ENCODE results near the gene JAZF1. TPM values are rescaled to one million over a fixed set of nuclear protein-coding genes. Genes with fewer than 3 reads are reported as not detected.

JAZF1 gene
- total RNA-seq, 1 experiment from 2014 or later = 6.9 TPM

DNA sequence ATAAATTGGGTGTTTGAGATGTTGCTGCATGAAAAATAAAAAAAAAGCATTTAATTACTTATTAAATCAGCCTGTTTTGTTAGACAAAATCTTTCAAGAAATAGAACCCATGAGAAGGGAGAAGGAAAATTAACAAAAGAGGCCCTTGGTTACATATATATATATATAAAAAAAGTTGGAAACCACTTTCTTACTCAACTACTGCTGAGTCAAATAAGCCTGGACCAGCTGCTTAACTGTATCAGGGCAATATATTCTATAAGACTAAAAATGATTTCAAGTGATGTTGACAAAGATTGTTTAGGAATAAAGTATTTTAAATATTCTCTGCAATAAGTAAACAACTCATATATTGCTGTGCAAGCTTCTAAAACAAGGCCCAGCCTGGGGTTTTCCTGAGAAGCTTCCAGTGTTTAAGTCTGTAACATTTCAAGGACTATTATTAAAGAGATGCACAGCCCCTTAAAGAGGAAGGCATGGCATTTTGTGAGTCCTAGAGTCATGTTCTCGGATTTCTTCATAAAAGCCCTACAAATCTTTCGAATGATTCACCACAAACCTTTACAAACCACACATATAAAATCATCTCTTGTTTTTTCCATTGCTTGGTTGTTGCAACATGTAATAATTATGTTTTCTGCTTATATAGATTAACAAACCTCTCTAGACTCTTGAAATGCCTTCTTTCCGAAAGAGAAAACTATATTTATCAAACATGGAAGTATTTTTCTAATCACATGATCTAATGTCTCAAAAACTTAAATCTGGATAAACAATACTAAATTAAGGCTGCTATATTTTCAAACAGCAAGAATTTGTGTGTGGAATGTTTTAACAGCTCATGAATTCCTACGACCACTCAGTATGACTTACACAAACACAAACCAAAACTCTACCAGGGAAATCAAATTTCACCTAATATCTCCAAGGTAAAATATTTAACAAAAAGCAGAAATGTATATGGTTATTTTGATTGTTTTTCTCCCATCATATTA lies 14.3 kb downstream of the JAZF1 start:
- peak; percentile 32 for DNase-seq (ENCODE audit: low read depth)

DNA sequence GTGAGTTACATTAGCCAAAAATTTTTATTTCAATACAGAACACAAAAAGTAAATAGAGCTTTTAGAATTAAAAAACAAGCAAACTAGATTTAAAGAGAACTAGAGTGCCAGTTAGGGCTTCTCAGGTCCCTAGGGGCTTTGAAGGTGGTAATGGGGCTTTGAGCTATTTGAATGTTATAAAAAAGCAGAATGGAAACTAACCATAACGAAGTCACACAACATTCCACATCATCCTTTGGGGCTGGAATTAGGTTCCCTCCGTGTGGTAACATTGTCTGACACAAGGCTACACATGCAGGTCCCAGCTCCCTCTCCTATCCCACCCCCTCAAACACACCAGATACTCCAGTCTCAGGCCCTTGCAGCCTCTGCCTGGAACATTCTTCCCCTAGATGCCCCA lies 15.3 kb downstream of the JAZF1 start:
- DNase-seq (ENCODE audit: low read depth) = no peak

DNA sequence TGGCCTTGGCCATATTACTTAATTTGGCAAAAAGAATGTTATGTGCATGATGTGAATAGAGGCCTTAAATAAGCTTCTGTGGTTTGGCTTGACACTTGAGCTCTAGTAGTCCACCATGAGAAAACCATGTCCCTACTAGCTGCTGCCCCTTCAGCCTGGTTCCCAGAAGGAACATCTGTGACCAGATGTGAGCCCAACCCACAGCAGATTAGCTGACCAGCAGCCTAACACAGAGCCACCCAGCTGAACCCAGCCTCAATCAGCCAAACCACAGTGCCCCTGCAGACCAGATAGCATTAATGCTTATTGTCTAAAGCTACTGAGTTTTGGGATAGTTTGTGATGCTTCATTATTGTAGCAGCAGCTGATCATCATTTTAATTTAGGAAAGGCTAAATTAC lies 16.6 kb downstream of the JAZF1 start:
- no peak for DNase-seq (ENCODE audit: low read depth)

DNA sequence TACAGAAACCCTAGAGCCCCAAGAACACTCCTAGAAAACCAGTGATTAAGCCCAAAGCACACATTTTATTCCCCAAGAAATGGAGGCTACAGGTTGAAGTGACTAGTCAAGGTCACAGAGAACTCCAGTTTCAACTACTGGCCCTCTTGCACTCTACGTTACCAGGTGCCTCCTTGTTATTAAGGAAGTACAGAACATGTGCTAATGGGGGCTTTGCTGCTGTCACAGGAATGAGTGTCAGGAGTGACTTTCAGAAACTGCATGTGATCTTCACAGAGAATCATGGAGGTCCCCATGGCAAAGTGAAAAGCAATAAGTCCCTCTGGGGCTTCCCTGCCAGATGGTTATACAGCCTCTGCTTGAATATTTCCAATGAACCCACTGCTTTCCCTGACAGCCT lies 19.3 kb downstream of the JAZF1 start:
- DNase-seq (ENCODE audit: low read depth) = no peak

DNA sequence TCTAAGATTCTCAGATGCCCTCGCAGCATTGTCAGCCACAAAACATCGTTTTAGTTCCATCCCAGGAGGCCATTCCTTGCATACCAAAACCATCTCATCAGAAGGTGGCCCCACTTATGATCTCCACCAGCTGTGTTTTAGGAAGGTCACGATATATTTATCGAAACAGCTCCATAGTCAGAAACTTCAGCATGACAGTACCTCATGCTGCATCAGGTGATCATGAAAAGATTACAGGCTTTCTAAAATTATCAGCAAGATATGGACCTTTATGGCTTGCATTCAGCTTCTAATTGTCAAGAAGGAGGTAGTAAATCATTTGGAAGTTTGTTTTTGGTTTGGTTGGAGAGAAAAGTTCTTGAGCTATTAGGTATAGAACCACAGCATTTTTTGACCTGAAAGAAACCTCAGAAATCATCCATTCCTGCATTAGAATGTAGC lies 20.0 kb downstream of the JAZF1 start:
- DNase-seq (ENCODE audit: low read depth) = peak; percentile 31

DNA sequence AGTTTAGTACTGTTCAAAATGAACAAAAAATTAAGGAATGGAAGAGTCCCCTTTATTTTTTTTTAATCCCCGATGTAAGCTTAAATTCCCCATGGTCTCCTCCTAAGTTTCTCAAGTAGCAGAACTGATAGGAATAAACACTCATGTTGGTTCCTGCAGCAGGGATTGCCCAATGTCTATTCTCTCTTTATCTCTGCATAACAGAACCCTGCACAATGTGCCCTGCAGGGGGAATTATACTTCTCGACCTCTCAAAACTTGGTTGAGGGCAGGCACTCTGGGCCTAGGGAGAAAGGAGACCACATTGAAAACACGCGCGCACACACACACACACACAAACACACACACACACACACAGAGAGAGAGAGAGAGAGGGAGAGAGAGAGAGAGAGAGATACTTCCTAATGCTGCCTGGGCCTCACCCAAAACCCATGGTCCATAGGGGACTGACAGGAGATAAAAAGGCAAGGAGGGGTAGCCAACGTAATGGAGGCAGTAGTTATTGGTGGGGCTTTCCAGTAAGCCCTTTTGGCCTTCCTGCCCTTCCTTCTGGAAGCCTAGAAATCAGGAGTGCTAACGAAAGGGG lies 22.7 kb downstream of the JAZF1 start:
- no peak for DNase-seq (ENCODE audit: low read depth)

DNA sequence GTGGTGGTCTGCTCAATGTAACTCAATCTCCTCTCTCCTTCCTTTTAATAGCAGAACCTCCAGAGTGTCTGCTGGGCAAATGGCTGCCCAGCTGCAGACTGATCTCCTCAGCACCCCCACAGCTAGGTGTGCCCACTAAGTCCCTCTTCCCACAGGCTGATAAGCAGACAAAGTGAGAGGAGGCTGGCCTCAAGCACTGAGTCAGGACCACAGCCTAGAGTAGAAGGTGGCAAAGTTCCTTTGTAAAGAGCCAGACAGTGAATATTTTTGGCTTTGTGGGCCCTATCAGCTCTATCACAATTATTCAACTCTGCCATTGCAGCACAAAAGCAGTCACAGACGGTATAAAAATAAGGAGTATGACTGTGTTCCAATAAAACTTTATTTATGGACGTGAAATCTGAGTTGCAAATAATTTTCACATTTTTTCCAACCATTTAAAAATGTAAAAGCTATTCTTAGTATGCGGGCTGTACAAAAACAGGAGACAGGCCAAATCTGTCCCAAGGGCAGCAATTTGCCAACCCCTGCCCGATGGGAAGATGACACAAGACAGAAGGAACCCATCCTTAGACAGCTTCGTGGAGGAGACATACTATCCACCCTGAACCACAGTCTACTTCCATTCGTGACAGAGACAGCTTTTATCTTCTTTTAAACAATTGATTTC lies 23.4 kb downstream of the JAZF1 start:
- DNase-seq (ENCODE audit: low read depth) = no peak

DNA sequence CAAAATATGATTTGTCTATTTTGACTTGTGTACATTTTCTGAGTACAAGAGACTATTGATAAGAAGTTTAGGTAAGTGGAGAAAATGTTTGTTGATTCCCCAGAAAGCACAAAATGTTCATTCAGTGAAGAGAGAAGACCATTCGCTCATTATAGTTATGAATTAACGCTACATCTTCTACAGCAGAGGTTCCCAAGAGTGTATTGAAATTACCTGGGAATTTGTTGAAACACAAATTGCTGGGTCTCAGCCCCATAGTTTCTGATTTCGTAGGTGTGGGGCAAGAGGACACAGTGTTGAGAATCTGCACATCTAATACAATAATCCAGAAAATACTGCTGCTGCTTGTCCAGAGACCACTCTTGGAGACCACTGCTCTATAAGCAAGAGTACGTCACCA lies 24.2 kb downstream of the JAZF1 start:
- DNase-seq (ENCODE audit: low read depth) = no peak

DNA sequence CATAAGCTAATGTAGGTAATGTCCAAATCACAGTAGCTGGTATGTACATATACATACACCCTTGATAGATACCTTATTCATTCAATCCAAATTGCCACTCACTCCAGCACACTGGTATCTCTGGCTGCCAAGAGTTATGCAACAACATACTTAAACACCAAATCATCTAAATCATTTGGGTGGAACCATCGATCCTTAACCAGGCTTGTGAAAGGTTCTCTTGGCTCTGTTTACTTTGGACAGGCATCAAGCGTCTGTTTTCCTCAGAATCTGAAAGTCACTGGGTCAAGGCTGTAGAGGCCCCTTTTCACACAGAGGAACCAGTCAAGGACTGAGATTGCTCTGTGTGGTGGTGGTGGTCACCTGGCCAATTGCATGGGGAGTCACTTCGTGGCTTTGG lies 24.6 kb downstream of the JAZF1 start:
- peak; percentile 30 for DNase-seq (ENCODE audit: low read depth)

DNA sequence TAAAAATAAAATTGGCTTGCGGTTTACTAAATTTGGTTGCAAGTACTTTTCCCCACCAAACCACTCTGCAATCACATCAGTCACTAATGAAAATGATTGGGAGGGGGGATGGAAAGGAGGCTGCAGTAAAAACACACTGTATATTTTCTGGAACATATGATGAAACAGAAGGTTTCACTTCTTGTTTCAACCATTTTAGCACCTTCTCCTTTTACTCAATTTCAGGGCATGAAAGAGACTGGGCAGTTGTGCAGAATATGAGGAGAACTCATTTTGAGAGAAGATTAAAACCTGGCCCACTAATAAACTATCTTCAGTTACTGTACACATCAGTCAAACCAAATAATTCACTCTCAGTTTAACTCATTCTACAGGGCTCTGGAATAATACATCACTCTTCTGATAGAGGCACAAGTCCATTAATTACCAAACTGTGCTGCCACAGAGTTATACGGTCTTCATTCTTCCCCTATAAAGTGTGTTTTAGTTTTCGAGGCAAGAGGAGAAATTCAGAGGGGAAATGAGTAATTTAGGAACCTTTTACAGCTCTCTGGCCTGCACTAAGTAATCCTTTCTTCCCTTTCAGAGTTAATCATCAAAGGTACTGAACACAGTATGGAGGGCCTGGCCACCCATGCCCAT lies 25.5 kb downstream of the JAZF1 start:
- no peak for DNase-seq (ENCODE audit: low read depth)

DNA sequence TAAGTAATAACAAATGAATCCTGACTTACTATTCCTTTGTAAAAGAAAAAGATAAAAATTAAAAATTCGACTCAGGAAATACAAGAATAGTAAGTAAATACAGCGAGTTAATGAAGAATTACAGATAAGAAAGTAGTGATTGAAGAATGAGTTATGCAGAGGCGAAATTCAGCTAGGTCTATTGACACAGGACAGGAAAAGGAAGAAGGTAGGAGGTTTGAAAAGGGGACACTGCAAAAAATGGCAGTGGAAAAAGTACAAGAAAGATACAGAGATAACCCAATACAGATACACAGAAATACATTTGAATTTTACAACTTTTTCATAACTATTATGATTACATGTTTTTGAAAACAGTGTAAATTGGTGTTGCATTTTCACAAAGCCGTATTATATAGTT lies 28.0 kb downstream of the JAZF1 start:
- no peak for DNase-seq (ENCODE audit: low read depth)

DNA sequence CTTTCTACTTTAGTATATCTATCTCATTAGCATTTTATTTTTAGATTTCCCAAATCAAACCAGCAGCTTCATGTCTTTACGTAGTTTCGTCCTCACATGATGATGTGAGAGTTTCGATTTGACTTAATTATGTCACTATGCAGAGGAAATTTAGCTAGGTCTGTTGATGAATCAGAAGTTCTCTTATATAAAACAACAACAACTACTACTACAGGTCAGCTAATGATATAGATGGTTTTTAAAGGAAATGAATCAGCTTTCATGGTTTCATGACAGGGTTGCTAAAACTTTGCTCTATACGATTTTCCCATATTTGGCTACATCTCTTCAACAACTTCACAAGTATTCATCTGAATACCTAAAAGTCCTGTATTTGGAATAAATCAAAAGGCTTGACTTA lies 28.6 kb downstream of the JAZF1 start:
- peak; percentile 50 for DNase-seq (ENCODE audit: low read depth)

DNA sequence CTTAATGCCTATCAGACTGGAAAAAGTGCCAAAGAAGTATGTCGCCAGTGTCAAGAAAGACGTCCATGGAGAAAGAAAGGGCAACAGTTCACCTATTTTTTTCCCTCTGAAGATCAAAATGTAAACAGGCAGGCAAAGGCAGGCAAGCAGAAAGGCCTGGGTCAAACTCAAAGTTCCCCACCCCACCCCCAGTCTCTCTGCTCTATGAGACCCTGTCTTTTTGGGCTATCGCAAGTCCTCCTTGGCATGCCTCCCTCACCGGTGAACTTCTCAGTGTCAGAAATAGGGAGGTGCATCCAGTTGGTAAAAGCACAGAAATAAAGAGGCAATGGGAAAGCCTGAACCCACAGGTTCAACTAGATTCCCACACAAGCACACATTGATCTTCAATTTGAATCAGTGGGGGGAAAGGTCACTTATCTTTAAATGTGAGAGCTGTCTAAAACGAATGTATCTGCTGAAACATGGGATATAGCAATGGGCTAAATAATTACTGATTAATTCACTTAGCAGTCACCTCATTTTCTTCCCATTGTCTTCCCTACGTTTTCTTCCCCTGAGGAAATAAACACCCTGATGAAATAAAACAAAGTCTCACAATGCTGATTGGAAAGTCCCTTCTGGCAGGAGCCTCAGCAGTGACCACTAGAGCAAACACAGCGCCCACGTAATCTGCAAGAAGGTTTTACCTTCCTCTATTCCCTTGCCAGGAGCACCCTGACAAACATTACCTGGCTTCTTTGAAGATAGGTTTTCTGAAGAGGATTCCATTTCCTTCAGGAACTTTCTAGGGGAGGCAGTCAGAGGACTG lies 31.1 kb downstream of the JAZF1 start:
- DNase-seq (ENCODE audit: low read depth) = no peak

DNA sequence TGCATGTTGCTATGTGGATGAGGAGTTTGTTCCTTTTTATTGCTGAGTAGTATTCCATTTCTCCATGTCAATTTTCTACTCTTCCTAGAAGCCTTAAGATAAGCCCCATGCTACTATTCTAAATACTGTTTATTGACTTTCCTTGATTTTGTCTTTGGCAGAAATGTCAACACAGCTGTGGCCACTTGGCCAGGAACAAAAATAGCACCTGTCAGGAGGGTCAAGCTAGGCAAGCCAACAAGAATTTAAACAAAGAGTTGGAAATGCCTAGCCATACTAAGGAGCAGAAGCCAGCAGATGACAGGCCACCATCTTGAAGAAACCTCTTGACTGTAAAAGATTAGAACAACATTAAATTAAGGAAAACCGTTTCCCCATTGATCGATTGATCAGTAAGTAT lies 34.7 kb downstream of the JAZF1 start:
- DNase-seq (ENCODE audit: low read depth) = no peak

DNA sequence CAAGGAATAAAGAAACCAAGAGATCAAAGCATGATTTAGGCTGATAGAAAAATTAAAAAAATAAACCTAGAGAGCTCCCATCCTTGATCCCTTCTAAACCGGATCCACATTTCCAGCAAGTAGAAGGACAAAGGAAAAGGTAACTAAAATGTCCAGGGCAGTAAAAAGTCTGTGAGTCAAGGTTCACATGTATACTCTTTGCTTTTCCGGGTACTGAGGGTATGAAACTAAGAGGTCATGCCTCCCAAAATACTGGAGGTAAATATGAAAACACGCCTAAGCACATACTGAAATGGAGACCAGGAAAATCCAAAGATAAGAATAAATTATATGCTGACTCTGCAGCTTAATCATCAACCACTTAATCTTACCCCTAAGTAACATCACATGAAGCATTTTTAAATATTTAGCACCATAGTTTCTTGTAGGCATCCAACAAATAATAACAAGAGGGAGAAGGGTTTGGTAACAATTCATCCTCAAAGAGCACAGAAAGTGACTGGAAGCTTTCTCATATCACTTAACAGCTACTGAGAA lies 35.4 kb downstream of the JAZF1 start:
- no peak for DNase-seq (ENCODE audit: low read depth)

DNA sequence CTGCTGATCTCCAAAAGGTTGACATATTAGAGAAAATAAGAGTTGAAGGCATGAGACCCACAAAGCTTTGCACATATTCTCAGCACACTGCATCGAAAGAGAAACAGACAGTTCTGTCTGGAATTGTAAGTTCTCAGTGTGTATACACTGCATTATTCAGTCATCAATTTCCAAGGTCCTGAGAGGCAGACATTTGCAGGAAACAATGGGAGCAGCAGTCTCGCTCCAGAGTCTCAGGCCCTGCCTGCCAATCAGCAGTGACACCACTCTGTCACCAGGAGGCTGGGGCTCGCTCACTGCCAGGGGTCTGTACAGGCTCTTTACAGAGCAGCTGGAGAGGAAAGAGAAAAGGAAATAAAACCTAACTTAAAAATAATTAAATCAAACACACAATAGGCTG lies 36.3 kb downstream of the JAZF1 start:
- DNase-seq (ENCODE audit: low read depth) = no peak

DNA sequence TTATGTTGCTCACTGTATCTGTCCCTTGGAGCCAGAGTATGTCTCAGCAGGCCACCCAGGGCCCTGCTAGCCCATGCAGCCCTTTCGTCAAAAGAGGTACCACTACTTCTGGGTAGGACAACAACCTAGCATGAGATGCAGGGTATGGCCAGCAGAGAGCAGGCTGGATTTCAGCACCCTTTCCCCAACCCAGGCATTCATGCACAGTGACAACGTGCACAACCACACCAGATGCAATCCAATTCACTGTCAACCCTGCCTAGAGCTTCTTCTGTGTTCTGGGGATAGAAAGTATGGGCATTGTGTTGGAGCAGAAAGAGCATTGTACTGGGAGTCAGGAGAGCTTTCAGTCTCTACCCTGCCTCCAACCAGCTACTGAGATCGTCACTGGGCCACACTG lies 37.9 kb downstream of the JAZF1 start:
- DNase-seq (ENCODE audit: low read depth) = no peak

DNA sequence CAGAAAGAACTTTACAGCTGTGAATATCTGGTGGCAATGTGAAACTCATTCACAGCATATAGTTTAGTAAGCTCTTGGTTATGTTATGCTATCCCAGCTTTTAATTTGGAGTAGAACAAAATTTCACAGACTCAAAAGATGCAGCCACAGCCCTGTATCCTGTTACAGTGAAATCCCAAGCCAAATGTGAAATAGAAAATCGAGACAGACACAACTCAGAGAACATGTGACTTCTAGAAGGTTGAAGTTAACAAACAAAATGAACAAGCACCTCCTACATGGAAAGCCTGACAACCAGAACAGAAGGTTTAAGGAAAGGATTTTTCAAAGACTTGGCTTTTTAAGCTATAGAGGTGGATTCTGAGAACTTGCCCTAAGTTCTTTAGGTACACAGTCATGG lies 39.6 kb downstream of the JAZF1 start:
- no peak for DNase-seq (ENCODE audit: low read depth)

DNA sequence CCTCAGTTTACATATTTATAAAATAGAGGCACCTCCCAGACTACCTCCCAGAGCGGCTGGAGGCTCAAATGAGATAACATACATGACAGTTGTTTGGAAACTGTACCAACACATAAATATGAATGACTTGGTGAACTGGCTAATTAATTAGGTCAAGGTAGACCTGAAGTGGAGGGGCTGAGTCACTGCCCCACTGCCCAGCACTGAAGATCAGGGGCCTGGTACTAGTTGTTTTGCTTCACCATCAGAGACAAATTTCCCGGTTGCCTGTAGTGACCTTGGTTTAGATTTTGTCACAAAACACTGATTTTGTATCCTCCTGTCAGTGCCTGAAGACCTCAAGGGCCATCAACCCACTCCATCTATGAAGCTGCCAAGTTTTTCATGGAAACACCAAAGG lies 41.8 kb downstream of the JAZF1 start:
- DNase-seq (ENCODE audit: low read depth) = no peak

DNA sequence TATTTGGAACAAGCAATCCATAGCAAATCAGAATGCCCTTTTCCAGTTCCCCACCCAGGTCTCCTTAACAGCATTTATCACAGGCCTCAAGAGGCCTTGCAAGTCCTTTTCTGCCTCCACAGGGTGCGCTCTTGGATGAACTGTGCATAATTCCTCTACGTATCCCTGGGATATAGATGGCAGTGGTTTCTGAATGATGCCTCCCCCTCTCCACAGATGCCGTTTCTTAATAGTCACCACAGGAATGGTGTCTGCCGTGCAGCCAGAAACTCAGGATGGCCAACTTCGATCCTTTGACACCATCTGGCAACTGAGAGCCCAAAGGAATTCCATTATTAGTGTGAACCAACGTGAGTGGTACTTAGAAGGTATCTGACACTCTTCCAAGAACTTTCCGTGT lies 43.1 kb downstream of the JAZF1 start:
- DNase-seq (ENCODE audit: low read depth) = no peak

DNA sequence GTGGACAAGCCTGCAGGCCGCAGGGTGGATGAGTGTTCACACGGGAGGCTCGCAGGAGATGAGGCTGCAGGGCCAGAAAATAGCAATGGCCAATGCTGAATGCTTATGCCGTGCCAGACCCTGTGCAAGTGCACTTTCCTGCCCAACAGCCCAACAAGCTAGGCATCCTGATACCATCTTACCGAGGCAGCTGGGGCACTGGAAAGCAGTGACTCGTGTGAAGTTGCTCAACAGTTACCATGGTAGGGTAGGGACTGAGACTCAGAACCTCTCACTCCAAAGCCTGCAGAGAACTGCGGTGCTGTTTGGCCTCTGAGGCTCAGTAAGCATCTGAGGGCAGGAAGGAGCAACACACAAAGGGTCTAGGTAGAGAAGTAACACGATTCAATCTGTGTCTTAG lies 43.7 kb downstream of the JAZF1 start:
- DNase-seq (ENCODE audit: low read depth) = no peak

Measured in Daoy (cell line).